ENCODE data around the gene H1-8. TPM values are rescaled to one million over a fixed set of nuclear protein-coding genes. Genes with fewer than 3 reads are reported as not detected.
"Not testable (repeated sequence)": the region's sequence is repeated elsewhere in the genome, so short reads cannot be mapped to it uniquely, and the experiment has no call there.

H1-8 gene
- total RNA-seq, 2 experiments from 2014 or later: not detected

DNA sequence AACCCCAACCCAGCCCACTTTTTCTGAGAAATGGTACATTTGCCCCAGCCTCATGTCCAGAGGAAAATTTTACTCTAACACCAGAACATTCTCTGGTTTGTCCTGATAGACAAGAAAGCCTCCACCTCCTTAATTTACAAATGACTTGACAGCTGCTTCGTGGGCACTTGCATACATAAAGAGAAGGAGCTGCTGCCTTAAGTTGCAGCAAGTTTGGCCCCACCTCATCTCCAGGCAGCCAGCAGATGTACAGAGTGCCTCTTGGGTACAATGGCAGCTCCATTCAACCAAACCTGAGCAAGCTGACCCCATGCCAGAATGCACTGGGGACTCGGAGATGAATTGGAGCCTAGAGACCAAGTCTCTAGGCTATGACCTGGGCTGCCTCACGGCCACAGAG lies 6.2 kb upstream of the H1-8 start:
- H3K4me3 Mint-ChIP-seq: no peak overlapping the region

DNA sequence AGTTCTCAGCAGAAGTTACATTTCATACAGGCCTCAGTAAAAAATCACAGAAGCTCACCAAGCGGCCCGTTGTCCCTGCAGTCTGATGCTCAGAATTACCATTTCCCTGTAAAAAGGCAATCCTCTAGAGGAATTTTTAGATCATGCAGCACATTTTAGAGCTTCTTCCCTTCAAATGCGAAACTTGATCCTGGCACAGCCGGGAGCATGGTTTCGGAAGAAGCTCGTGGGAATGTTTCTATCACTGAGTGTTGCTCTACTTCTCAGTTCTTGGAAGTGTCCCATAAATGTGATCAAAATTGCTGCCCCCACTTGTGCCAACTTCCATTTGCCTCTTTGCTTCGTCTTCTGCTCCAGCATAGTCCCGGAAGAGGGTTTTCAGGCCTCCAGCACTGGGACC lies 3.8 kb upstream of the H1-8 start:
- Mint-ChIP-seq H3K4me1 (peaks cover 3% of the 10 kb centered on the region), H3K36me3 (no peaks in the 10 kb centered on the region), H3K27ac (no peak overlapping the region), H3K27me3 (no peaks in the 10 kb centered on the region), H3K4me3 (no peak overlapping the region), H3K9me3 (no peaks in the 10 kb centered on the region)
- no peak for DNase-seq

More for the DNA sequence above, 6.2 kb upstream of the H1-8 start:
- H3K4me1 Mint-ChIP-seq: peaks cover 3% of the 10 kb centered on the region
- no peaks in the 10 kb centered on the region for H3K27me3 Mint-ChIP-seq
- H3K9me3 Mint-ChIP-seq: no peaks in the 10 kb centered on the region
- H3K27ac Mint-ChIP-seq: no peak overlapping the region
- H3K36me3 Mint-ChIP-seq: no peaks in the 10 kb centered on the region
- no peak for DNase-seq

DNA sequence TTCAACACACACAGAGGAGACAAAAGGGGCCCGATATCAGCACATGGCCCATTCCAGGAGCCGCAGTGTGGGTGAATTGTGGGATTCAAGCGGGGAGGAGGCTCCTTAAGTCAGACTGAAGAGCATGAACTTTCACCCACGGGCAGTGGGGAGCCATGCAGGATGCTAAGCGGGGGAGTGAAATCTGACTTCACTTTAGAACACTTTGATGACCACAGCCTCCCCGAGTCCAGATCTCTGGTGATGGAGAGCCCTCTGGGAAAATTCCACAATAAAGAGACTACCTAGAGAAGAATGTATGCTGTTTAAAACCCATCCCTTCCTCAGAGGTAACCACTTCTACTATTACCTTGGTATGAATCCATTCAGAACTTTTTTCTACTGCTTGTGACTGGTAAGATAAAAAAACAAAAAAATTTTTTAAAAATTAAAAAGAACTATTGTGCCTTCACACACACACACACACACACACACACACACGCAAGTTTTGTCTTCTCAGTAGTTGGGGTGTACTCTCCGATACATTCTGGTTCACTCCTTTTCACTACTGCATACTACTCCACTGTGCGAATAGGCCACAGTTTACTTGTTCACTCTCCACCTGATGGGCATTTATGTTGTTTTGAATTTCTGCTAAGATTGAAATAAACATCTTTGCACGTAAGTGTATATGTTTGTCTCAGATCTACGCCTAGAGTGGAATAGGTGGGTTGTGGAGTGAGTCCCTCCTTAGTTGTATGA lies 2.0 kb upstream of the H1-8 start:
- Mint-ChIP-seq H3K36me3 (no peaks in the 10 kb centered on the region), H3K27me3 (no peaks in the 10 kb centered on the region), H3K4me3 (no peak overlapping the region), H3K9me3 (no peaks in the 10 kb centered on the region), H3K27ac (no peak overlapping the region), H3K4me1 (no peaks in the 10 kb centered on the region)
- no peak for DNase-seq

DNA sequence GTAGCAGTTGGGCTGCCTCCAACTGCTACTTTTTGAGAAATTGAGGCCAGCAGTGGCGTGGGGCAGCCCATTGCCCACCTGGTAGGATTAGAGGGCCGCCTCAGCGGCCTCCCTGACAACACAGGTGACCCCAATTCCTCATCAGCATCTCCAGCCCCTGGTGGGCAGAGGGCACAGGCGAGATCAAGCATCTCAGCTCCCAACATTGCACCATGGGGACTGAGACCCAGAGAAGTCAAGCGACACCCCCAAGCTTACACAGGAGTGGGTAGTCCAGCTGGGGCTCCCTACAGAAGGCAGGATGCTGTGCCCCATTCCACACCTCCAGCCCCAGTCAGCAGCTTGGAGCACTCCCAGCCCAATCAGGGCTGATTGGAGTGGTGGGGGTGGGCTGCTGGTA lies 228 bp upstream of the H1-8 start:
- no peak overlapping the region for H3K4me3 Mint-ChIP-seq
- no peaks in the 10 kb centered on the region for H3K27me3 Mint-ChIP-seq
- H3K27ac Mint-ChIP-seq: no peak overlapping the region
- H3K9me3 Mint-ChIP-seq: no peaks in the 10 kb centered on the region
- no peak for DNase-seq
- H3K4me1 Mint-ChIP-seq: no peaks in the 10 kb centered on the region
- H3K36me3 Mint-ChIP-seq: no peaks in the 10 kb centered on the region

DNA sequence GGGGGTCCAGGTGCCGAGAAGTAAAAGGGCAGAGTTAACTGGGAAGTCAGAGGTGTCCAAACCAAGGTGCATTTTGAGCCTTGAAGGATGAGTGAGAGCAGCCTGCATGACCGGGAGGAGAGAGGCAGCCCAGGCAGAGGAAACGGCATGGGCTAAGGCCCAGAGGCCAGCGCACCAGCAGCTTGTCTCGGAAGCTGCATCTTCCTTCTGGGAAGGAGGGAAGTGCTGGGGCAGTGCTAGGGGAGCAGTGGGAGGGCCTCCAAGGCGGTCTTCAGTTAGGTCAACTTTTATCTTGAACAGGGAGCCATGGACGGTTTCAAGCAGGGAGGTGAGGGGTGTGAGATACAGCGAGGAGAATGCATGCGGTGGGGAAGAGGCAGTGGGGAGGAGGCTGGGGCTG lies 1.0 kb downstream of the H1-8 start:
- no peak for DNase-seq
- H3K27me3 Mint-ChIP-seq: no peaks in the 10 kb centered on the region
- no peaks in the 10 kb centered on the region for H3K4me1 Mint-ChIP-seq
- H3K4me3 Mint-ChIP-seq: no peak overlapping the region
- no peak overlapping the region for H3K27ac Mint-ChIP-seq
- H3K9me3 Mint-ChIP-seq: no peaks in the 10 kb centered on the region
- no peaks in the 10 kb centered on the region for H3K36me3 Mint-ChIP-seq

DNA sequence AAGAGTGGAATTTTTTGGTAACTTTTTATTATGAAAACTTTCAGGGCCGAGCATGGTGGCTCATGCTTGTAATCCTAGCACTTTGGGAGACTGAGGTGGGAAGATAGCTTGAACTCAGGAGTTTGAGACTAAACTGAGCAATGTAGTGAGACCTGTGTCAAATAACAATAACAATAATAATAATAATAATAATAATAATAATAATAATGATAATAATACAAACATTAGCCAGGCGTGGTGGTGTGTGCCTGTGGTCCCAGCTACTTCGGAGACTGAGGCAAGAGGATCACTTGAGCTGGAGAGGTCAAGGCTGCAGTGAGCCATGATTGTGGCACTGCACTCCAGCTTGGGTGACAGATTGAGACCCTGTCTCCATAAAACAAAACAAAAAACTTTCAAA lies 3.0 kb downstream of the H1-8 start:
- not testable (repeated sequence) for DNase-seq, H3K9me3 Mint-ChIP-seq, H3K4me1 Mint-ChIP-seq, H3K4me3 Mint-ChIP-seq, H3K36me3 Mint-ChIP-seq, H3K27ac Mint-ChIP-seq, H3K27me3 Mint-ChIP-seq

DNA sequence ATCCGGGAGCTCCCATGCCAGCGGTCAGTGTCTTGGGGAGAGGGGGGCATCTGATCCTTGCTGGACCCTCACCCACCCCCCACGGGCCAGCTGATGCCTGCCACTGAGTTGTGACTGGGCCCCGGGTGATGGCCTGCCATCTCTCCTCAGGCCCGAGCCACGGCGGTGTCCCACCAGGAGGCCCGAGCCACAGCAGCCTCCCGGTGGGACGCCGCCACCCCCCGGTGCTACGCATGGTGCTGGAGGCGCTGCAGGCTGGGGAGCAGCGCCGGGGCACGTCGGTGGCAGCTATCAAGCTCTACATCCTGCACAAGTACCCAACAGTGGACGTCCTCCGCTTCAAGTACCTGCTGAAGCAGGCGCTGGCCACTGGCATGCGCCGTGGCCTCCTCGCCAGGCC lies 4.3 kb downstream of the H1-8 start:
- Mint-ChIP-seq H3K36me3 (no peaks in the 10 kb centered on the region), H3K27ac (no peak overlapping the region), H3K27me3 (no peaks in the 10 kb centered on the region), H3K4me1 (no peaks in the 10 kb centered on the region), H3K4me3 (no peak overlapping the region), H3K9me3 (no peaks in the 10 kb centered on the region)
- DNase-seq: no peak

DNA sequence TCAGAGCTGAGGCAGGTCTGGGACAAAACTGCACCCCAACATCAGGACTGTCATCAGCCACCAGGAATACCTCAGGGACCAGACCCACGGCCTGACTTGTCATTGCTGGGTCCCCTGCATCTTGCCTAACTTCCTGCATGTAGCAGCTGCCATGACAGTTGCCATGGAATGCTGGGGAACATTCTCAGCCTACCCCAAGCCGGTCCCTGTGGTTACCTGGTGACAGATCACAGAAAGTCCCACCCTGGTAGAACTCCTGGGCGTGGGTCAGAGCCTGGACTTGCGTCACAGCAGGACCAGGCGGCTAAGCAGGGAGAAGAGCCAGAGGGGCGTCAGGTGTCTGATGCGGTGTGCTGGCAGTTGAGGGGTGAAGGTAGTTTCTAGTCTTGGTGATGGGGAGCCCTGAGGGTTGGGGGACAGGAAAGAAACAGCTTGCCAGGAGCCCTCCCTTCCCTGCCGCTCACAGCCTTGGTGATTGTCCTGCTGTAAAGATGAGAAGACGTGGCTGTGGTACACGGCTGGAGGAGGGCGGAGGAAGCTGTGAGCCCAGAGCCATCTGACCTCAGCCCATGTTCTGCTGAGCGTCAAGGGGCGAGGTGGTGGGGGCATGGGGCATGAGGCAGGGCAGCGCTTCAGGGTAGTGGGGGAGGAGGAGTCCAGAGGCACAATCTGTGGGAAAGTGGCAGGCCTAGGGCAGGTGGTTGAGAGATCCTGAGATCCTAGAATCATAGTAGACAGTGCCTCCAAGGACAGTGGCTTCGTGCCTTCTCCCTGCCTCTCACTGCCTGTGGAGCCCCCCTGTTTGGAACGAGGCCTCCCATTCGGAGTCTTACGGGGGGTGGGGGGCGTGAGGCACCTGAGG lies 5.4 kb downstream of the H1-8 start:
- Mint-ChIP-seq H3K27me3 (no peaks in the 10 kb centered on the region), H3K4me3 (no peak overlapping the region), H3K4me1 (no peaks in the 10 kb centered on the region), H3K9me3 (no peaks in the 10 kb centered on the region), H3K27ac (no peak overlapping the region), H3K36me3 (no peaks in the 10 kb centered on the region)
- DNase-seq: no peak

DNA sequence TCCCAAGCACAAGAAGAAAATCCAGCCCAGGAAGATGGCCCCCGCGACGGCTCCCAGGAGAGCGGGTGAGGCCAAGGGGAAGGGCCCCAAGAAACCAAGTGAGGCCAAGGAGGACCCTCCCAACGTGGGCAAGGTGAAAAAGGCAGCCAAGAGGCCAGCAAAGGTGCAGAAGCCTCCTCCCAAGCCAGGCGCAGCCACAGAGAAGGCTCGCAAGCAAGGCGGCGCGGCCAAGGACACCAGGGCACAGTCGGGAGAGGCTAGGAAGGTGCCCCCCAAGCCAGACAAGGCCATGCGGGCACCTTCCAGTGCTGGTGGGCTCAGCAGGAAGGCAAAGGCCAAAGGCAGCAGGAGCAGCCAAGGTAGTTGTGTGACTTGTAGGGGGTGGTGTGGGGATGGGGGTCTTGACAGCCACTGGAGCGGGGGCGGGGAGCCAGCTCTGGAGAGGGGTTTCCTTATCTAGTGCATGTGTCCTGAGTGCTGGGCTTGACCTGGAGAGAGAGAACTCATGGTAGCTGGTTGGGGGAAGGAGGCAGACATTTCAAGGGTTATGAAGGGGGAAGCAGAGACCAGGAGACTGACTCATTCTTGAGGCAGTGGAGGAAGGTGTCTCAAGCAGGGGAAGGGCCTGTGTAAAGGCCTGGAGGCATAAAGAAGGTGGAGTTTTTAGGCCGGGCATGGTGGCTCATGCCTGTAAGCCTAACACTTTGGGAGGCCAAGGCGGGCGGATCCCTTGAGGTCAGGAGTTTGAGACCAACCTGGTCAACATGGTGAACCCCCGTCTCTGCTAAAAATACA lies 6.2 kb downstream of the H1-8 start:
- Mint-ChIP-seq H3K36me3 (no peaks in the 10 kb centered on the region), H3K27me3 (peaks cover under 1% of the 10 kb centered on the region), H3K4me3 (no peak overlapping the region), H3K4me1 (peaks cover 3% of the 10 kb centered on the region), H3K27ac (no peak overlapping the region), H3K9me3 (no peaks in the 10 kb centered on the region)
- DNase-seq: no peak

DNA sequence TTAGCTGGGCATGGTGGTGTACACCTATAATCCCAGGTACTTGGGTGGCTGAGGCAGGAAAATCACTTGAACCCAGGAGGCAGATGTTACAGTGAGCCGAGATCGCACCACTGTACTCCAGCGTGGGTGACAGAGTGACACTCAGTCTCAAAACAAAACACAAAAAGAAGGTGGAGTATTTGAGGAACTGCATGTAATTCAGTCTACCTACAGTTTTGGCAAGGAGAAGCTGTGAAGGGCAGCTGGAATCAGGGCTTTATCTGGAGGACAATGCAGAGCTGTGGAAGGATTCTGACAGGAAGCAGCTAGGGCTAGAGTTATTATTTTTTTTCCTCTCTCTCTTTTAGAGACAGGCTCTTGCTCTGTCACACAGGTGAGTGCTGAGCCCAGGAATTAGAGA lies 6.8 kb downstream of the H1-8 start:
- Mint-ChIP-seq H3K36me3 (no peaks in the 10 kb centered on the region), H3K4me3 (no peak overlapping the region), H3K4me1 (peaks cover 4% of the 10 kb centered on the region), H3K27me3 (peaks cover 5% of the 10 kb centered on the region), H3K27ac (no peak overlapping the region), H3K9me3 (no peaks in the 10 kb centered on the region)
- no peak for DNase-seq

DNA sequence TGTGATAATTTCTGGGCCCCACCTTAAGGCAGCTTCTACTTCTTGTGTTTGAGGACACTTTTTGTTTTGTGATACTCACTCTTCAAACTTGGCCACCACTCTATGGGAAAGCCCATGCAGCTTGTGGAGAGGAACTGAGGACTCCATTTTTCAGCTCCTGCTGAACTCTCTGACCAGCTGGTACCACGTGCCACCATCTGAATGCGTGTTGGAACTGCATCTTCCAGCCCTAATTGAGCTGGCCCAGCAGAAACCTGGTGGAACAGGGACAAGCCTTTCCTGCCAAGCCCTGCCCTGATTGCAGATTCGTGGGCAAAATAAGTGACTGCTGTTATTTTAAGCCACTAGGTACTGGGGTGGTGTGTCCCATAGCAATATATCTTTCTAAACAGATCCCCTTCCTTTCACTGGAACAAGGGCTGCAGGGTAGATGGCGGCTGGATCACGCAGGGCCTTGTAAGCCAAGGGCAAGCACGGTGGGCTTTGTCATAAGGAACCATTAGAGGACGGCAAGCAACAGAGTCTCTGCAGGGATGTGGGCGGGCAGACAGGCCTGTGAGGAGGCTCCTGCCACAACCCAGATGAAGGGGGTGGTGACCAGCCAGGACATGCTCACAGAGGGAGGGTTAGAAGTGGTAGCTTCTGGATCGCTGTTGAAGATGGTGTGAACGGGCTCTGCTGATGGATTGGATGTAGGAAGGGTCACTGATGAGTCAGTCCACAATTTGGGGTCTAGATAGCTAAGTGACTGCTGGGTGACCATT lies 9.5 kb downstream of the H1-8 start:
- H3K27me3 Mint-ChIP-seq: peaks cover 5% of the 10 kb centered on the region
- H3K4me1 Mint-ChIP-seq: peaks cover 4% of the 10 kb centered on the region
- DNase-seq: no peak
- H3K9me3 Mint-ChIP-seq: no peaks in the 10 kb centered on the region
- no peaks in the 10 kb centered on the region for H3K36me3 Mint-ChIP-seq
- H3K4me3 Mint-ChIP-seq: no peak overlapping the region
- no peak overlapping the region for H3K27ac Mint-ChIP-seq

DNA sequence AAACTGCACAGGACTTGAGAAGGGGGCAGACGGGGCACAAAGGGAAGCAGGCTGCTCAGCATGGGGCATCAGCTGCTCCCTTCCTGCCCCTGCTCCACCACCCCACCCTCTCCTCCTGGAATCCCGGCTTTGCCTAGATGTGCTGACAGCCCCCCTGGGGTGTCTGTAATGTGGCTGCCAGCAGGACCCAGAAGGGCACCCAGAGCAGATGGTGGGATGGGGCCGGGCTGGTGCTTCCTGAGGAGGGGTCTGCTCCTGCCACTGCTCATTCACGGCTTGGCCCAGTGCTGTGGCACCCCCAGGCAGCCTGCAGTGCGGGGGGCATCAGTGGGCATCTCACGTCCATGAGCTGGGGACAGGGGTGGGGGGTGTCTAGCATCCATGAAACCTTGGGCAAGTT lies 10.2 kb downstream of the H1-8 start:
- Mint-ChIP-seq H3K27ac (no peak overlapping the region), H3K36me3 (no peaks in the 10 kb centered on the region), H3K4me1 (peaks cover 4% of the 10 kb centered on the region), H3K9me3 (no peaks in the 10 kb centered on the region), H3K4me3 (no peak overlapping the region), H3K27me3 (peaks cover 5% of the 10 kb centered on the region)
- no peak for DNase-seq

DNA sequence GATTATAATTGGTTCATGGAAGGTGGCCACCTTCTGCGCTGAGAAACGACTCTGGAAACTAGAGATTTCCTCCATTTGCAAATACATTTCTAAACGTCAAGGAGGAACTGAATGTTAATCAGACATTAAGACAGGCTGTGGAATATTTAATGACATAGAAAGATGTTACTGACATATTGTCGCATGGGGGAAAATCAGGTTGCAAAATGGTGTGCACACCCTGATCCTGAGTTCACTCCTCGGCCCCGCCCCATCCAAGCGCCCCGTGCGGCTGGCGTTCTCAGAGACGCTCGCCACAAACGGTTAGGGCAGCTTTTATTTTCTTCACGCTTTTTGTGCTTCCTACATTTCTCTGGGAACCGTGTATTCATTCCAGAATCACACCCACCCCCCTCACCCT lies 10.7 kb downstream of the H1-8 start:
- H3K9me3 Mint-ChIP-seq: no peaks in the 10 kb centered on the region
- no peak for DNase-seq
- H3K4me3 Mint-ChIP-seq: no peak overlapping the region
- peaks cover 4% of the 10 kb centered on the region for H3K4me1 Mint-ChIP-seq
- H3K27ac Mint-ChIP-seq: no peak overlapping the region
- H3K27me3 Mint-ChIP-seq: peaks cover 5% of the 10 kb centered on the region
- no peaks in the 10 kb centered on the region for H3K36me3 Mint-ChIP-seq

DNA sequence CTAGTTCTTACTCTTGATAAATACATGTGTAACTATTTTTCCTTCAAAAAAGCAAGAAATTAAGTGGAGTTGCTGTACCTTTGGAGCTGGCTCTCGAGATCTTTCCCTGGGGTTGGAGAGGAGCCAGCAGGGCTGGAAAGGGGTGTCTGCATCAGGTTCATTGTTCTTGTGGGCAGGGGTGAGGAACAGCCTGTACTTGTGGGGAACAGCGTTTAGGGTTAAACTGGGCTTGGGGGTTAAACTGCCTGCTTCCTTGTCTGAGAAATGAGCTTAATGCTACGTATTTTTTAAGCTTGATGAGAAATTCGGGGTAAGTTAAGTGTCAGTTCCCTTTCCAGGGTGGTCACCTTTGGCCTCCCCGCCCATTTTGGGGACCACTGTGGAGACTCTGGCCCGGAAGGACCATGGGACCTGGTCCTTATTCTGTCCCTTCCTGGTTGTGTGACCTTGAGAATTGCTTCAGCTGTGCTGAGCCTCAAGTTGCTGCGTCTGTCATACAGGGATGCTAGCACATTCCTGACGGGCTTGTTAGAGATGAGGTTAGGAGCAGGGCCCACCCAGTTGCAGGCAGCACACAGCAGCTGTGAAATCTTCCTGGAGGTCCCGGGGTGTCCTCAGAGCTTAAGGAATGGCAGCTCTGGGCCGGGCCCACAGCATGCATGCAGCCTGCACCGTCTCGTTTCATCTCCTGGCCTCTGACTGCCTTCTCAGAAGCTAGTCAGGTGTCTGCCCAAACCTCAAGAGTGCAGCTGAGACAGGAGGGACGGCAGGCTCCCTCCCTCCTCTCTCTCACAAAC lies 11.6 kb downstream of the H1-8 start:
- Mint-ChIP-seq H3K27ac (no peak overlapping the region), H3K27me3 (peaks cover 5% of the 10 kb centered on the region), H3K4me3 (no peak overlapping the region), H3K36me3 (no peaks in the 10 kb centered on the region), H3K9me3 (no peaks in the 10 kb centered on the region), H3K4me1 (peaks cover 4% of the 10 kb centered on the region)
- no peak for DNase-seq
